Endothelial cell (in vitro differentiated cells): ENCODE results near the gene ATXN7. TPM values are rescaled to one million over a fixed set of nuclear protein-coding genes. Genes with fewer than 3 reads are reported as not detected.

ENCODE experiments used
- DNase-seq: peaks from one replicate; pipeline ENCODE4 v3.0.0; 2021; ENCODE audit warnings: low spot score
- H3K27ac Mint-ChIP-seq: one replicate; pipeline ENCODE4 v1.8.0; 2021; ENCODE audit warnings: mixed read lengths, inconsistent platforms; ENCODE audit not compliant: unreplicated experiment
- H3K27me3 Mint-ChIP-seq: one replicate; pipeline ENCODE4 v1.8.0; 2021; ENCODE audit warnings: mild to moderate bottlenecking, moderate library complexity, mixed read lengths, inconsistent platforms; ENCODE audit not compliant: unreplicated experiment
- H3K36me3 Mint-ChIP-seq: one replicate; pipeline ENCODE4 v1.8.0; 2021; ENCODE audit warnings: mild to moderate bottlenecking, low read depth, mixed read lengths, inconsistent platforms; ENCODE audit not compliant: unreplicated experiment
- H3K4me1 Mint-ChIP-seq: one replicate; pipeline ENCODE4 v1.8.0; 2021; ENCODE audit warnings: mild to moderate bottlenecking, mixed read lengths, inconsistent platforms; ENCODE audit not compliant: unreplicated experiment
- H3K4me3 Mint-ChIP-seq: one replicate; pipeline ENCODE4 v1.8.0; 2021; ENCODE audit warnings: mild to moderate bottlenecking, mixed read lengths, inconsistent platforms; ENCODE audit not compliant: unreplicated experiment
- H3K9me3 Mint-ChIP-seq: one replicate; pipeline ENCODE4 v1.8.0; 2021; ENCODE audit warnings: mixed read lengths, inconsistent platforms; ENCODE audit not compliant: unreplicated experiment
- CTCF ChIP-seq: fragments of 200-600 bp; sonication (generic); IDR thresholded peaks from one replicate; pipeline ENCODE4 v1.5.0; 2021; ENCODE audit warnings: antibody characterized with exemption; ENCODE audit not compliant: unreplicated experiment
- total RNA-seq: library from RNA; stranded (reverse); fragmentation: NEBNext Ultra II Directional; extraction: Animal tissue kit (Norgen Biotek cat#: 25700); gene quantifications from one replicate; pipeline ENCODE4 v1.2.1, GENCODE V29; 2021; ENCODE audit not compliant: unreplicated experiment

ATXN7 gene
- total RNA-seq, 1 donor from 2014 or later: 21.0 TPM

- no peak overlapping the region for H3K4me3 Mint-ChIP-seq
- no peak for DNase-seq
These were observed 74.3 kb downstream of the ATXN7 start for GRCh38 chr3:63937661-63938651.

DNA sequence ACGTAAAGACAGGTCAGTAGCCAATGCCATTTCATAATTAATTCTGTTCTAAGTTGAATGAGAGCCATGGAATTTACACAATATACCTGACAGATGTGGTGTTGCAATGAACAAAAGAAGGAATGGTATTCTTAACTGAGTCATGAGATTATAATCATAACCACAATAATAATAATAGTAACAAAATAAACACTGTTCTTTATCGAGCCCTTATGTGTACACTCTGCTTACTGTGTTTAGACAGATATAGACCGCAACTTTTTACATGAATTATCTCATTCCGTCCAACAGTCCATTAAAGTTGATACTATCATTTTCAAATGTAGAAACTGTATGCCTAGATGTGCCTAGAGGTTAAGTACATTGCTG is 76.7 kb downstream of the ATXN7 start:
- no peak overlapping the region for H3K4me3 Mint-ChIP-seq
- no peak for DNase-seq
- peaks cover 10% of the 10 kb centered on the region for H3K4me1 Mint-ChIP-seq
- peaks cover 2% of the 10 kb centered on the region for H3K27me3 Mint-ChIP-seq
- no peak overlapping the region for H3K27ac Mint-ChIP-seq
- H3K9me3 Mint-ChIP-seq: no peaks in the 10 kb centered on the region
- no peak for TF ChIP-seq CTCF
- H3K36me3 Mint-ChIP-seq: peaks cover 4% of the 10 kb centered on the region

More at GRCh38 chr3:63937661-63938651, 74.3 kb downstream of the ATXN7 start:
- Mint-ChIP-seq H3K27me3 (peaks cover 2% of the 10 kb centered on the region), H3K9me3 (no peaks in the 10 kb centered on the region), H3K4me1 (peaks cover 20% of the 10 kb centered on the region), H3K27ac (no peak overlapping the region), H3K36me3 (no peaks in the 10 kb centered on the region)
- TF ChIP-seq CTCF: no peak

- Mint-ChIP-seq H3K27ac (no peak overlapping the region), H3K9me3 (no peaks in the 10 kb centered on the region), H3K4me3 (no peak overlapping the region), H3K27me3 (peaks cover 4% of the 10 kb centered on the region), H3K36me3 (peaks cover 9% of the 10 kb centered on the region), H3K4me1 (peaks cover 12% of the 10 kb centered on the region)
- TF ChIP-seq CTCF: no peak
- DNase-seq: no peak
These were observed 78.9 kb downstream of the ATXN7 start for GRCh38 chr3:63942528-63942927.

DNA sequence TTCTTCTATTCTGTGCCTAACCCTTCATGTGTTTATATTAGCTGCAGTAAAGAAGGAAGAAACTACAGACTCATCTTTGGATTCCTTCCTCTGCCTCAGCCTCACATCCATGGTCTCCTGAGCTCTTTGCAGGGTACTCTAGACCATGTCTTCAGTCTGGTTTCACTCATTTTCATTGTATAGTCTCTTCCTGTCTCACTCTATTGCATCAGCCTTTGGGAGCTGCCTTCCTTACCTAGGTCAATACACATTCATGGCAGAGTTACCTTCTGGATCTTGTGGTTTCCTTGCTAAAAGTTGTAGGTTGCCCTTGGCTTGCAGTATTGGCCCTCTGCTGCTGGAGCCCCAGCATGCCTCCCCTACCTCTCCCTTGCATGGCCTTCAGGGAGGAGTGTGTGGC is 80.0 kb downstream of the ATXN7 start:
- no peak for DNase-seq
- peaks cover 4% of the 10 kb centered on the region for H3K27me3 Mint-ChIP-seq
- peaks cover 17% of the 10 kb centered on the region for H3K4me1 Mint-ChIP-seq
- no peak for TF ChIP-seq CTCF
- no peak overlapping the region for H3K4me3 Mint-ChIP-seq
- H3K27ac Mint-ChIP-seq: no peak overlapping the region
- no peaks in the 10 kb centered on the region for H3K9me3 Mint-ChIP-seq
- H3K36me3 Mint-ChIP-seq: peaks cover 17% of the 10 kb centered on the region

- Mint-ChIP-seq H3K27ac (no peak overlapping the region), H3K4me1 (peaks cover 17% of the 10 kb centered on the region), H3K36me3 (peaks cover 17% of the 10 kb centered on the region), H3K27me3 (peaks cover 2% of the 10 kb centered on the region), H3K4me3 (no peak overlapping the region), H3K9me3 (no peaks in the 10 kb centered on the region)
- TF ChIP-seq CTCF: no peak
- no peak for DNase-seq
These were observed 82.0 kb downstream of the ATXN7 start for GRCh38 chr3:63945558-63946096.
